GM12878 (cell line): Measurements from ENCODE around the gene TGM5. TPM values are rescaled to one million over a fixed set of nuclear protein-coding genes. Genes with fewer than 3 reads are reported as not detected.

ENCODE experiments used
- ATAC-seq: fragments of 200-7000 bp; cut with Tn5 transposase; 3 replicates; pipeline ENCODE4 v1.9.1; 2020; ENCODE audit warnings: mild to moderate bottlenecking, moderate library complexity
- BruUV-seq: library from RNA; stranded (reverse); fragments of 400-500 nt; replicated peaks from 2 replicates; lab custom pipeline; 2021; lab: Mats Ljungman, UMichigan
- CTCF ChIA-PET: fragments of 300-600 bp; sonication (Branson Sonifier 250); formaldehyde crosslinking; extraction: SDS; loops from one replicate; lab custom pipeline; 2021; ENCODE audit warnings: inconsistent platforms; lab: Yijun Ruan, JAX
- POLR2A ChIA-PET: fragments of 350-600 bp; formaldehyde crosslinking; extraction: SDS; loops from one replicate; lab custom pipeline; 2021; ENCODE audit warnings: inconsistent platforms; lab: Charles Lee
- RAD21 ChIA-PET: fragments of 300-600 bp; sonication (Branson Sonifier 250); formaldehyde crosslinking; loops from one replicate; lab custom pipeline; 2023; ENCODE audit warnings: antibody characterized with exemption; ENCODE audit not compliant: unreplicated experiment; lab: Charles Lee
- SMC1A ChIA-PET: fragments of 300-600 bp; sonication (Branson Sonifier 250); formaldehyde crosslinking; loops from one replicate; lab custom pipeline; 2023; ENCODE audit not compliant: unreplicated experiment, uncharacterized antibody; lab: Charles Lee
- DNase-seq: peaks from one replicate; pipeline ENCODE4 v3.0.0-alpha.2; 2011; ENCODE audit warnings: low read depth, low spot score
- FAIRE-seq: peaks from 3 replicates; lab custom pipeline; 2011; peaks lifted over from hg19 to GRCh38; lab: Jason Lieb, UNC
- H2AFZ ChIP-seq: 2 replicates; pipeline ENCODE4 v1.6.0; 2011; ENCODE audit warnings: low read depth, low read length, control low read depth; ENCODE audit not compliant: control insufficient read depth
- H3K27ac ChIP-seq: 2 replicates; pipeline ENCODE4 v1.5.1; 2011; ENCODE audit warnings: control low read depth; ENCODE audit not compliant: control insufficient read depth, insufficient read depth
- H3K27me3 ChIP-seq, 2 experiments: replicated peaks in 1 of 2; 2 replicates each; pipeline versions ENCODE4 v1.6.0 to v1.6.1; 2011; ENCODE audit warnings: low read length in 1 of 2; ENCODE audit not compliant: control insufficient read depth in 2 of 2, insufficient read depth in 2 of 2
- H3K36me3 ChIP-seq, 2 experiments: 2 replicates each; pipeline ENCODE4 v1.5.1; 2011; ENCODE audit warnings: low read length in 1 of 2; ENCODE audit not compliant: control insufficient read depth in 2 of 2, insufficient read depth in 2 of 2
- H3K4me1 ChIP-seq: 2 replicates; pipeline ENCODE4 v1.6.1; 2011; ENCODE audit warnings: mild to moderate bottlenecking, low read length, moderate library complexity, mixed read lengths; ENCODE audit not compliant: control insufficient read depth, insufficient read depth
- H3K4me2 ChIP-seq: 2 replicates; pipeline ENCODE4 v1.6.0; 2011; ENCODE audit warnings: control low read depth; ENCODE audit not compliant: control insufficient read depth, insufficient read depth
- H3K4me3 ChIP-seq: fragments of 200-600 bp; sonication (generic); 2 replicates; pipeline ENCODE4 v1.5.1; 2016
- H3K79me2 ChIP-seq: 2 replicates; pipeline ENCODE4 v1.6.0; 2011; ENCODE audit warnings: low read length; ENCODE audit not compliant: control insufficient read depth, insufficient read depth
- H3K9ac ChIP-seq: 2 replicates; pipeline ENCODE4 v1.8.0; 2011; ENCODE audit warnings: low read length, control low read depth, mixed read lengths; ENCODE audit not compliant: control insufficient read depth, insufficient read depth
- H3K9me3 ChIP-seq: replicated peaks from 3 replicates; pipeline ENCODE4 v1.5.1; 2011; ENCODE audit warnings: mild to moderate bottlenecking, low read length; ENCODE audit not compliant: control insufficient read depth, insufficient read depth
- H4K20me1 ChIP-seq: 2 replicates; pipeline ENCODE4 v1.6.0; 2011; ENCODE audit not compliant: control insufficient read depth, insufficient read depth
- PAX8 ChIP-seq: fragments of 450-650 bp; IDR thresholded peaks from 2 replicates; pipeline ENCODE4 v1.6.1; 2017; ENCODE audit warnings: mild to moderate bottlenecking, moderate library complexity
- ZNF207 ChIP-seq: fragments of 450-650 bp; IDR thresholded peaks from 2 replicates; pipeline ENCODE4 v1.6.1; 2014; ENCODE audit warnings: antibody characterized with exemption, mild to moderate bottlenecking, borderline replicate concordance
- ZNF622 ChIP-seq: fragments of 450-650 bp; IDR thresholded peaks from 2 replicates; pipeline ENCODE4 v1.6.1; 2017; ENCODE audit warnings: mild to moderate bottlenecking, inconsistent platforms
- WGBS: methylation state at CpG from one replicate; pipeline ENCODE4 v1.1.6; 2016; ENCODE audit warnings: low lambda C conversion rate; ENCODE audit not compliant: insufficient replicate concordance, insufficient coverage; ENCODE audit errors: missing lambda C conversion rate; 5-methylcytosine and 5-hydroxymethylcytosine counted together
- in situ Hi-C: fragments of 300-500 bp; cut with MboI; formaldehyde crosslinking; loops from 9 replicates; pipeline ENCODE4 v1.14.3; 2018; ENCODE audit warnings: mixed read lengths
- intact Hi-C: fragments of 100-400 bp; cut with micrococcal nuclease; formaldehyde crosslinking; loops from one replicate; pipeline ENCODE4 v1.14.2; 2022; ENCODE audit not compliant: unreplicated experiment
- polyA plus RNA-seq, 11 experiments: library from polyadenylated mRNA; depleted of rRNA in 4 of 11; unstranded in 6 of 11; stranded (reverse) in 5 of 11; fragments of >200 nt; fragmentation: Nextera tagmentation in 4 of 11; fragmentation: Illumina TruSeq in 1 of 11; extraction: Ambion mirVana in 4 of 11; extraction: Trizol in 1 of 11; gene quantifications; 1 replicate in 1 of 11; 2 replicates in 10 of 11; pipeline versions ENCODE4 v1.2.1 to v1.2.3, GENCODE V29; 2011 to 2016; ENCODE audit warnings: inconsistent platforms in 2 of 11, missing spikeins in 2 of 11, low read depth in 1 of 11
- total RNA-seq, 4 experiments: library from RNA; depleted of rRNA in 3 of 4; stranded (reverse); fragments of >200 nt in 3 of 4; fragmentation: Illumina TruSeq in 1 of 4; extraction: Trizol in 1 of 4; gene quantifications; 2 replicates each; pipeline versions ENCODE4 v1.2.1 to v1.2.3, GENCODE V29; 2013 to 2021
- TF ChIP-seq, protein P1 (sequence below): IDR thresholded peaks from 2 replicates; pipeline ENCODE4 v1.6.1; 2012; ENCODE audit warnings: improper control_type of control experiment, low read depth, low read length; ENCODE audit not compliant: insufficient replicate concordance
- TF ChIP-seq, protein P2 (sequence below): IDR thresholded peaks from 2 replicates; pipeline ENCODE4 v1.6.1; 2011; ENCODE audit warnings: borderline replicate concordance, low read depth, mild to moderate bottlenecking, moderate library complexity, low read length; ENCODE audit not compliant: insufficient read depth, poor library complexity, severe bottlenecking

TGM5 gene
- total and polyA plus RNA-seq, 10 of the 15 experiments (the other 5 are each of a cell fraction or from before 2014, with no cell fraction given), result 4.4 to 27.1 (median 5.6) TPM

DNA sequence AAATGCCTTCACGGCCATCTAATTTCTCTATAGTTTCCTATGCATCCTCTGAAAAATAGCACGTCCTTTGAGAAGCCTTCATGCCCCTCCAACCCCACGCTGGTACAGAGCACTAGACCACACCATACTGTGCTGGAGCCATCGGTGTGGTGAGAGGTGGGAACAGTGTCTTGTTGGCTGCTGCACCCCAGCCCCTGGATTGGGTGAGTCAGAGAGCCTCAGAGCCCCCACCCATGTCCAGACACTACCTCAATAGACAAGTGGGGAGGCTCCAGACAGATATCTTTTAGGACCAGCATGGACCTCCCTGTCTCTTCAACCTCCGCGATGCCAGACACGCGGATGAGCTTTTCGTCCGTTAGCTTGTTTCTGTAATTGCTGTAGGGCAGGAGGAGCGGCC is 12.1 kb upstream of the TGM5 start:
- Histone ChIP-seq H3K4me2 (no peak overlapping the region), H3K4me3 (no peak overlapping the region), H4K20me1 (no peaks in the 10 kb centered on the region), H3K27ac (no peak overlapping the region), H3K36me3 (no peaks in the 10 kb centered on the region), H3K79me2 (no peaks in the 10 kb centered on the region), H3K4me1 (no peaks in the 10 kb centered on the region), H3K9ac (no peak overlapping the region), H3K27me3 (no peaks in the 10 kb centered on the region), H2AFZ (no peak overlapping the region), H3K9me3 (no peaks in the 10 kb centered on the region)
- intact Hi-C loops, result no loop called here
- no TSS peak for BruUV-seq
- WGBS, result 58% methylated on average over 11 of the region's 11 CpGs
- in situ Hi-C loops, result no loop called here
- FAIRE-seq (no peak), ATAC-seq (no peak), DNase-seq (no peak)
- TF ChIP-seq, protein P1, sequence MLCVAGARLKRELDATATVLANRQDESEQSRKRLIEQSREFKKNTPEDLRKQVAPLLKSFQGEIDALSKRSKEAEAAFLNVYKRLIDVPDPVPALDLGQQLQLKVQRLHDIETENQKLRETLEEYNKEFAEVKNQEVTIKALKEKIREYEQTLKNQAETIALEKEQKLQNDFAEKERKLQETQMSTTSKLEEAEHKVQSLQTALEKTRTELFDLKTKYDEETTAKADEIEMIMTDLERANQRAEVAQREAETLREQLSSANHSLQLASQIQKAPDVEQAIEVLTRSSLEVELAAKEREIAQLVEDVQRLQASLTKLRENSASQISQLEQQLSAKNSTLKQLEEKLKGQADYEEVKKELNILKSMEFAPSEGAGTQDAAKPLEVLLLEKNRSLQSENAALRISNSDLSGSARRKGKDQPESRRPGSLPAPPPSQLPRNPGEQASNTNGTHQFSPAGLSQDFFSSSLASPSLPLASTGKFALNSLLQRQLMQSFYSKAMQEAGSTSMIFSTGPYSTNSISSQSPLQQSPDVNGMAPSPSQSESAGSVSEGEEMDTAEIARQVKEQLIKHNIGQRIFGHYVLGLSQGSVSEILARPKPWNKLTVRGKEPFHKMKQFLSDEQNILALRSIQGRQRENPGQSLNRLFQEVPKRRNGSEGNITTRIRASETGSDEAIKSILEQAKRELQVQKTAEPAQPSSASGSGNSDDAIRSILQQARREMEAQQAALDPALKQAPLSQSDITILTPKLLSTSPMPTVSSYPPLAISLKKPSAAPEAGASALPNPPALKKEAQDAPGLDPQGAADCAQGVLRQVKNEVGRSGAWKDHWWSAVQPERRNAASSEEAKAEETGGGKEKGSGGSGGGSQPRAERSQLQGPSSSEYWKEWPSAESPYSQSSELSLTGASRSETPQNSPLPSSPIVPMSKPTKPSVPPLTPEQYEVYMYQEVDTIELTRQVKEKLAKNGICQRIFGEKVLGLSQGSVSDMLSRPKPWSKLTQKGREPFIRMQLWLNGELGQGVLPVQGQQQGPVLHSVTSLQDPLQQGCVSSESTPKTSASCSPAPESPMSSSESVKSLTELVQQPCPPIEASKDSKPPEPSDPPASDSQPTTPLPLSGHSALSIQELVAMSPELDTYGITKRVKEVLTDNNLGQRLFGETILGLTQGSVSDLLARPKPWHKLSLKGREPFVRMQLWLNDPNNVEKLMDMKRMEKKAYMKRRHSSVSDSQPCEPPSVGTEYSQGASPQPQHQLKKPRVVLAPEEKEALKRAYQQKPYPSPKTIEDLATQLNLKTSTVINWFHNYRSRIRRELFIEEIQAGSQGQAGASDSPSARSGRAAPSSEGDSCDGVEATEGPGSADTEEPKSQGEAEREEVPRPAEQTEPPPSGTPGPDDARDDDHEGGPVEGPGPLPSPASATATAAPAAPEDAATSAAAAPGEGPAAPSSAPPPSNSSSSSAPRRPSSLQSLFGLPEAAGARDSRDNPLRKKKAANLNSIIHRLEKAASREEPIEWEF, result no peak
- TF ChIP-seq, protein P2, sequence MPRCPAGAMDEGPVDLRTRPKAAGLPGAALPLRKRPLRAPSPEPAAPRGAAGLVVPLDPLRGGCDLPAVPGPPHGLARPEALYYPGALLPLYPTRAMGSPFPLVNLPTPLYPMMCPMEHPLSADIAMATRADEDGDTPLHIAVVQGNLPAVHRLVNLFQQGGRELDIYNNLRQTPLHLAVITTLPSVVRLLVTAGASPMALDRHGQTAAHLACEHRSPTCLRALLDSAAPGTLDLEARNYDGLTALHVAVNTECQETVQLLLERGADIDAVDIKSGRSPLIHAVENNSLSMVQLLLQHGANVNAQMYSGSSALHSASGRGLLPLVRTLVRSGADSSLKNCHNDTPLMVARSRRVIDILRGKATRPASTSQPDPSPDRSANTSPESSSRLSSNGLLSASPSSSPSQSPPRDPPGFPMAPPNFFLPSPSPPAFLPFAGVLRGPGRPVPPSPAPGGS, result no peak
- TF ChIP-seq ZNF622, result no peak
- TF ChIP-seq ZNF207, result no peak
- TF ChIP-seq PAX8, result no peak
- ChIA-PET CTCF (interaction anchor here (21.1 kb wide), 1 partner anchor 51 kb away, joined by 518 read pairs; the partner anchor contains the start of gene EPB42), RAD21 (interaction anchor here (4.3 kb wide), 1 partner anchor 53 kb away, joined by 17 read pairs; no protein-coding TSS in a partner anchor), SMC1A (no interaction called here), POLR2A (no interaction called here)
